Measurements from ENCODE around the gene INPP5F. TPM values are rescaled to one million over a fixed set of nuclear protein-coding genes. Genes with fewer than 3 reads are reported as not detected.

Gene INPP5F, protein sequence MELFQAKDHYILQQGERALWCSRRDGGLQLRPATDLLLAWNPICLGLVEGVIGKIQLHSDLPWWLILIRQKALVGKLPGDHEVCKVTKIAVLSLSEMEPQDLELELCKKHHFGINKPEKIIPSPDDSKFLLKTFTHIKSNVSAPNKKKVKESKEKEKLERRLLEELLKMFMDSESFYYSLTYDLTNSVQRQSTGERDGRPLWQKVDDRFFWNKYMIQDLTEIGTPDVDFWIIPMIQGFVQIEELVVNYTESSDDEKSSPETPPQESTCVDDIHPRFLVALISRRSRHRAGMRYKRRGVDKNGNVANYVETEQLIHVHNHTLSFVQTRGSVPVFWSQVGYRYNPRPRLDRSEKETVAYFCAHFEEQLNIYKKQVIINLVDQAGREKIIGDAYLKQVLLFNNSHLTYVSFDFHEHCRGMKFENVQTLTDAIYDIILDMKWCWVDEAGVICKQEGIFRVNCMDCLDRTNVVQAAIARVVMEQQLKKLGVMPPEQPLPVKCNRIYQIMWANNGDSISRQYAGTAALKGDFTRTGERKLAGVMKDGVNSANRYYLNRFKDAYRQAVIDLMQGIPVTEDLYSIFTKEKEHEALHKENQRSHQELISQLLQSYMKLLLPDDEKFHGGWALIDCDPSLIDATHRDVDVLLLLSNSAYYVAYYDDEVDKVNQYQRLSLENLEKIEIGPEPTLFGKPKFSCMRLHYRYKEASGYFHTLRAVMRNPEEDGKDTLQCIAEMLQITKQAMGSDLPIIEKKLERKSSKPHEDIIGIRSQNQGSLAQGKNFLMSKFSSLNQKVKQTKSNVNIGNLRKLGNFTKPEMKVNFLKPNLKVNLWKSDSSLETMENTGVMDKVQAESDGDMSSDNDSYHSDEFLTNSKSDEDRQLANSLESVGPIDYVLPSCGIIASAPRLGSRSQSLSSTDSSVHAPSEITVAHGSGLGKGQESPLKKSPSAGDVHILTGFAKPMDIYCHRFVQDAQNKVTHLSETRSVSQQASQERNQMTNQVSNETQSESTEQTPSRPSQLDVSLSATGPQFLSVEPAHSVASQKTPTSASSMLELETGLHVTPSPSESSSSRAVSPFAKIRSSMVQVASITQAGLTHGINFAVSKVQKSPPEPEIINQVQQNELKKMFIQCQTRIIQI
- 92.2 TPM for polyA plus RNA-seq (2013, experiment 1 of 2)
- polyA plus RNA-seq (2013, experiment 2 of 2): 93.5 TPM

- peak within 1 kb of the TSS; percentile 10 for H3K4ac ChIP-seq (ENCODE audit: low read length)
- no peak within 1 kb of the TSS for H4K8ac ChIP-seq (ENCODE audit: low read depth, low read length)
- H3K4me3 ChIP-seq (ENCODE audit: low read length in 2 of 2): peak within 1 kb of the TSS; percentile 69 to 98
- H3K14ac ChIP-seq (ENCODE audit: low read length): peak within 1 kb of the TSS; percentile 94
- no peaks in the 10 kb centered on the region for H3K27me3 ChIP-seq (ENCODE audit: control insufficient read depth in 3 of 3, insufficient read depth in 3 of 3, low read depth in 1 of 3, low read length in 3 of 3)
- DNase-seq (ENCODE audit: low spot score): peak; percentile 98
- peak within 1 kb of the TSS; percentile 58 for H2BK12ac ChIP-seq (ENCODE audit: low read length)
- H3K9ac ChIP-seq (ENCODE audit: low read depth, low read length, poor library complexity): peak within 1 kb of the TSS; percentile 94
- peak within 1 kb of the TSS; percentile 97 for H2BK15ac ChIP-seq (ENCODE audit: low read length)
- H3K23ac ChIP-seq (ENCODE audit: low read depth, low read length, poor library complexity): peak within 1 kb of the TSS; percentile 96
- peak within 1 kb of the TSS; percentile 81 for H2AK5ac ChIP-seq (ENCODE audit: low read depth, low read length)
- H3K36me3 ChIP-seq (replicated peaks in 1 of 2; ENCODE audit: control insufficient read depth in 2 of 2, insufficient read depth in 2 of 2, low read length in 2 of 2): peaks cover 0 to 6% of the 10 kb centered on the region in 2 donors
- peak within 1 kb of the TSS; percentile 94 for H2BK5ac ChIP-seq (ENCODE audit: low read length)
- H3K27ac ChIP-seq (replicated peaks; ENCODE audit: low read length): peak within 1 kb of the TSS; percentile 95
- H2BK120ac ChIP-seq (ENCODE audit: low read depth, low read length): no peak within 1 kb of the TSS
- H3K18ac ChIP-seq (ENCODE audit: low read length): peak within 1 kb of the TSS; percentile 99
- peak within 1 kb of the TSS; percentile 98 for H2AFZ ChIP-seq (ENCODE audit: low read length)
- peaks cover 0 to 2% of the 10 kb centered on the region in 2 donors for H3K9me3 ChIP-seq (replicated peaks in 1 of 2; ENCODE audit: control insufficient read depth in 2 of 2, insufficient read depth in 1 of 2, low read depth in 1 of 2, low read length in 2 of 2)
- H3K4me1 ChIP-seq (ENCODE audit: control insufficient read depth in 2 of 2, insufficient read depth in 1 of 2, low read depth in 1 of 2, low read length in 2 of 2): peaks cover 14 to 18% of the 10 kb centered on the region in 2 donors
- no CpG with 5 or more reads among the region's 95 CpGs for WGBS, 2 donors (ENCODE audit: extremely low coverage in 2 of 2, insufficient read length in 2 of 2, insufficient replicate concordance in 1 of 2)
- H3K79me1 ChIP-seq (ENCODE audit: low read depth, low read length): no peaks in the 10 kb centered on the region
- no peak within 1 kb of the TSS for H4K91ac ChIP-seq (ENCODE audit: low read depth, low read length, poor library complexity)
- peak within 1 kb of the TSS; percentile 89 for H3K4me2 ChIP-seq (ENCODE audit: insufficient read depth, low read length, poor library complexity, severe bottlenecking)
Observed at GRCh38 chr10:119725828-119726675, at the start of gene INPP5F. Gene INPP5F (plus strand): TSS chr10:119726050. CDS start chr10:119726263, 213 bp downstream.

GRCh38 chr10:119677126-119677525, 48.7 kb upstream of the INPP5F start:
- H2AK5ac ChIP-seq (ENCODE audit: low read depth, low read length): no peak overlapping the region
- peaks cover 0 to 2% of the 10 kb centered on the region in 2 donors for H3K4me1 ChIP-seq (ENCODE audit: control insufficient read depth in 2 of 2, insufficient read depth in 1 of 2, low read depth in 1 of 2, low read length in 2 of 2)
- H3K18ac ChIP-seq (ENCODE audit: low read length): no peak overlapping the region
- WGBS, 2 donors (ENCODE audit: extremely low coverage in 2 of 2, insufficient read length in 2 of 2, insufficient replicate concordance in 1 of 2): no CpG with 5 or more reads among the region's 6 CpGs
- H4K91ac ChIP-seq (ENCODE audit: low read depth, low read length, poor library complexity): no peak overlapping the region
- no peak overlapping the region for H3K4me3 ChIP-seq (ENCODE audit: low read length in 2 of 2)
- H3K9ac ChIP-seq (ENCODE audit: low read depth, low read length, poor library complexity): no peak overlapping the region
- no peak overlapping the region for H2AFZ ChIP-seq (ENCODE audit: low read length)
- no peak for DNase-seq (ENCODE audit: low spot score)
- peaks cover 21 to 61% of the 10 kb centered on the region in 2 donors for H3K36me3 ChIP-seq (replicated peaks in 1 of 2; ENCODE audit: control insufficient read depth in 2 of 2, insufficient read depth in 2 of 2, low read length in 2 of 2)
- H3K23ac ChIP-seq (ENCODE audit: low read depth, low read length, poor library complexity): no peak overlapping the region
- no peak overlapping the region for H2BK120ac ChIP-seq (ENCODE audit: low read depth, low read length)
- peaks cover 0 to 4% of the 10 kb centered on the region in 2 donors for H3K9me3 ChIP-seq (replicated peaks in 1 of 2; ENCODE audit: control insufficient read depth in 2 of 2, insufficient read depth in 1 of 2, low read depth in 1 of 2, low read length in 2 of 2)
- H3K79me1 ChIP-seq (ENCODE audit: low read depth, low read length): no peaks in the 10 kb centered on the region
- no peak overlapping the region for H3K27ac ChIP-seq (replicated peaks; ENCODE audit: low read length)
- H3K14ac ChIP-seq (ENCODE audit: low read length): no peak overlapping the region
- no peak overlapping the region for H2BK5ac ChIP-seq (ENCODE audit: low read length)
- H3K27me3 ChIP-seq (ENCODE audit: control insufficient read depth in 3 of 3, insufficient read depth in 3 of 3, low read depth in 1 of 3, low read length in 3 of 3): no peaks in the 10 kb centered on the region
- H2BK15ac ChIP-seq (ENCODE audit: low read length): no peak overlapping the region
- H2BK12ac ChIP-seq (ENCODE audit: low read length): no peak overlapping the region
- H3K4ac ChIP-seq (ENCODE audit: low read length): no peak overlapping the region
- no peak overlapping the region for H3K4me2 ChIP-seq (ENCODE audit: insufficient read depth, low read length, poor library complexity, severe bottlenecking)
- no peak overlapping the region for H4K8ac ChIP-seq (ENCODE audit: low read depth, low read length)

DNA sequence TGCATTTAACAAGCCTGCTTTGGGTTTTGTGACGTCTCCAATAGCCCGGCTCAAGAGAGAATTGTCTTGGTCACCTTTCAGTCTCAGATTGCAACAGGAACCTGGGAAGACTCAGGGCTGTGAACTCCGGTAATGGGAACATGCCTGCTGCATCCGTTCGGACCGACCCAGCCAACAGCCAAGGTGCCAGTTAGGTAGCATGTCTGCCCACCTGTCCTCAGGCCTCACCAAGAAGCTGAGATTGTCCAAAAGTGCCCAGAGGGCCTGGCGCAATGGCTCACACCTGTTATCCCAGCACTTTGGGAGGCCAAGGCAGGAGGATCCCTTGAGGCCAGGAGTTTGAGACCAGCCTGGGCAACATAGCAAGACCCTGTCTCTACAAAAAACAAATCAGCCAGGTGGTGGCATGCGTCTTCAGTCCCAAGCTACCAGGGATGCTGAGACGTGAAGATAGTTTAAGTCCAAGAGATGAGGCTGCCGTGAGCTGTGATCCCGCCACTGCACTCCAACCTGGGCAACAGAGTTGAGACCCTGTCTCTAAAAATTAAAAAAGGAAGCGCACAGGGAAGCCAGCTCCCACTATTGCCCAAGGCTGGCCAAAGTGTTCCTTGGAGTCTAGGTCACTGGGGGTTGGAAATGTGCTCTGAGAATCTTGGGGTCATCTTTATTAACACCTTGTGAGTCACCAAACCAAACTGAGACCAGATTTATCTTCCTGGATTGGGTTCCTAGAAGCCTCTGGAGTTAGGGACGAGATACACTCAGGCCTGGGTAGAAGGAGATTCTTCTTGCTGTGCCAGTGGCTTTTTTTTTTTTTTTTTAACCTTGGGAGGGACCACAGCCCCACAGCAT, 47.7 kb upstream of the INPP5F start:
- WGBS, 2 donors (ENCODE audit: extremely low coverage in 2 of 2, insufficient read length in 2 of 2, insufficient replicate concordance in 1 of 2): no CpG with 5 or more reads among the region's 13 CpGs

More for the DNA sequence above, 47.7 kb upstream of the INPP5F start:
- no peak overlapping the region for H3K18ac ChIP-seq (ENCODE audit: low read length)
- H3K9ac ChIP-seq (ENCODE audit: low read depth, low read length, poor library complexity): no peak overlapping the region
- no peak overlapping the region for H4K91ac ChIP-seq (ENCODE audit: low read depth, low read length, poor library complexity)
- peaks cover 0 to 4% of the 10 kb centered on the region in 2 donors for H3K9me3 ChIP-seq (replicated peaks in 1 of 2; ENCODE audit: control insufficient read depth in 2 of 2, insufficient read depth in 1 of 2, low read depth in 1 of 2, low read length in 2 of 2)
- H3K4me1 ChIP-seq (ENCODE audit: control insufficient read depth in 2 of 2, insufficient read depth in 1 of 2, low read depth in 1 of 2, low read length in 2 of 2): peaks cover 0 to 2% of the 10 kb centered on the region in 2 donors
- DNase-seq (ENCODE audit: low spot score): no peak
- H2BK12ac ChIP-seq (ENCODE audit: low read length): no peak overlapping the region
- no peak overlapping the region for H3K14ac ChIP-seq (ENCODE audit: low read length)
- no peaks in the 10 kb centered on the region for H3K27me3 ChIP-seq (ENCODE audit: control insufficient read depth in 3 of 3, insufficient read depth in 3 of 3, low read depth in 1 of 3, low read length in 3 of 3)
- H2BK15ac ChIP-seq (ENCODE audit: low read length): no peak overlapping the region
- no peak overlapping the region for H3K4ac ChIP-seq (ENCODE audit: low read length)
- H3K23ac ChIP-seq (ENCODE audit: low read depth, low read length, poor library complexity): no peak overlapping the region
- H3K4me2 ChIP-seq (ENCODE audit: insufficient read depth, low read length, poor library complexity, severe bottlenecking): no peak overlapping the region
- H2BK120ac ChIP-seq (ENCODE audit: low read depth, low read length): no peak overlapping the region
- no peak overlapping the region for H2BK5ac ChIP-seq (ENCODE audit: low read length)
- no peaks in the 10 kb centered on the region for H3K79me1 ChIP-seq (ENCODE audit: low read depth, low read length)
- H2AK5ac ChIP-seq (ENCODE audit: low read depth, low read length): no peak overlapping the region
- no peak overlapping the region for H3K4me3 ChIP-seq (ENCODE audit: low read length in 2 of 2)
- H2AFZ ChIP-seq (ENCODE audit: low read length): no peak overlapping the region
- H3K36me3 ChIP-seq (replicated peaks in 1 of 2; ENCODE audit: control insufficient read depth in 2 of 2, insufficient read depth in 2 of 2, low read length in 2 of 2): peaks cover 12 to 51% of the 10 kb centered on the region in 2 donors
- no peak overlapping the region for H4K8ac ChIP-seq (ENCODE audit: low read depth, low read length)
- no peak overlapping the region for H3K27ac ChIP-seq (replicated peaks; ENCODE audit: low read length)
